ENCODE results near the gene OPA1.

The OPA1 gene

GRCh38 chr3:193592841-193593667 lies at the start of gene OPA1:
Gene OPA1 (plus strand): TSS chr3:193593208. CDS start chr3:193593378, 170 bp downstream.
- DNase-seq: peak; percentile 82 to 98 (median 94)

GRCh38 chr3:193544289-193544688 lies 48.7 kb upstream of the OPA1 start:
- no peak for DNase-seq

GRCh38 chr3:193545304-193545703 lies 47.7 kb upstream of the OPA1 start:
- DNase-seq: no peak

- DNase-seq: no peak
Measured at GRCh38 chr3:193546129-193546528, 46.9 kb upstream of the OPA1 start.

- DNase-seq: peak in 44 of 58 donors; percentile 3 to 84 (median 42)
Measured at GRCh38 chr3:193548406-193548805, 44.6 kb upstream of the OPA1 start.

GRCh38 chr3:193552923-193553322 lies 40.1 kb upstream of the OPA1 start:
- peak in 37 of 58 donors; percentile 7 to 81 (median 28) for DNase-seq

GRCh38 chr3:193553586-193553985 lies 39.4 kb upstream of the OPA1 start:
- no peak for DNase-seq

- DNase-seq: peak in 33 of 58 donors; percentile 7 to 64 (median 22)
Measured at GRCh38 chr3:193554811-193555210, 38.2 kb upstream of the OPA1 start, which contains the start of gene ATP13A4. Gene ATP13A4 (minus strand): TSS chr3:193554895. CDS start chr3:193554799, 96 bp downstream.

- DNase-seq: no peak
Measured at GRCh38 chr3:193556841-193557240, 36.2 kb upstream of the OPA1 start.

- DNase-seq: no peak
Measured at GRCh38 chr3:193559100-193559499, 33.9 kb upstream of the OPA1 start.

- DNase-seq: no peak
Measured at GRCh38 chr3:193560091-193560490, 32.9 kb upstream of the OPA1 start.

GRCh38 chr3:193560870-193561269 lies 32.1 kb upstream of the OPA1 start:
- peak in 48 of 58 donors; percentile 19 to 91 (median 52) for DNase-seq

- no peak for DNase-seq
Measured at GRCh38 chr3:193563426-193563825, 29.6 kb upstream of the OPA1 start.

GRCh38 chr3:193564012-193564411 lies 29.0 kb upstream of the OPA1 start:
- DNase-seq: peak in 9 of 58 donors; percentile 1 to 27 (median 9)

- no peak for DNase-seq
Measured at GRCh38 chr3:193569119-193569518, 23.9 kb upstream of the OPA1 start.

- DNase-seq: peak in 49 of 58 donors; percentile 5 to 87 (median 45)
Measured at GRCh38 chr3:193572426-193572908, 20.5 kb upstream of the OPA1 start.

GRCh38 chr3:193573403-193574191 lies 19.4 kb upstream of the OPA1 start:
- no peak for DNase-seq

GRCh38 chr3:193574488-193575070 lies 18.4 kb upstream of the OPA1 start:
- no peak for DNase-seq

- no peak for DNase-seq
Measured at GRCh38 chr3:193585530-193585929, 7.5 kb upstream of the OPA1 start.

GRCh38 chr3:193586526-193586925 lies 6.5 kb upstream of the OPA1 start:
- no peak for DNase-seq

- DNase-seq: no peak
Measured at GRCh38 chr3:193589129-193589528, 3.9 kb upstream of the OPA1 start.

GRCh38 chr3:193589616-193590015 lies 3.4 kb upstream of the OPA1 start:
- DNase-seq: no peak

All from anterior cingulate cortex (tissue), 58 donors.